ENCODE measurements around the gene BPIFB1.

The BPIFB1 gene

GRCh38 chr20:33282196-33282934 lies 649 bp upstream of the BPIFB1 start:
- no peak for DNase-seq
- in situ Hi-C loops (cut with HindIII; ENCODE audit: low pct_ligation_motif_present, low sequenced_read_pairs): no loop called here
- TF ChIP-seq CTCF (IDR thresholded peaks at IDR 0.05; ENCODE audit: low read depth, low read length, missing control alignments): no peak
- H3K27me3 ChIP-seq (replicated peaks): peaks cover 2% of the 10 kb centered on the region
- no peak overlapping the region for H3K4me3 ChIP-seq (ENCODE audit: low read depth, low read length)
- no peaks in the 10 kb centered on the region for H3K36me3 ChIP-seq (replicated peaks)
- H3K27ac ChIP-seq: no peak overlapping the region

- TF ChIP-seq CTCF (IDR thresholded peaks at IDR 0.05; ENCODE audit: low read depth, low read length, missing control alignments): no peak
- in situ Hi-C loops (cut with HindIII; ENCODE audit: low pct_ligation_motif_present, low sequenced_read_pairs): no loop called here
- H3K36me3 ChIP-seq (replicated peaks): no peaks in the 10 kb centered on the region
- DNase-seq: no peak
- H3K27me3 ChIP-seq (replicated peaks): peaks cover 2% of the 10 kb centered on the region
- no peak overlapping the region for H3K27ac ChIP-seq
- no peak overlapping the region for H3K4me3 ChIP-seq (ENCODE audit: low read depth, low read length)
Observed at GRCh38 chr20:33284284-33284683, 1.3 kb downstream of the BPIFB1 start.

- no peaks in the 10 kb centered on the region for H3K36me3 ChIP-seq (replicated peaks)
- no peak overlapping the region for H3K27ac ChIP-seq
- no peak for DNase-seq
- peaks cover 2% of the 10 kb centered on the region for H3K27me3 ChIP-seq (replicated peaks)
- no peak overlapping the region for H3K4me3 ChIP-seq (ENCODE audit: low read depth, low read length)
- TF ChIP-seq CTCF (IDR thresholded peaks at IDR 0.05; ENCODE audit: low read depth, low read length, missing control alignments): no peak
- in situ Hi-C loops (cut with HindIII; ENCODE audit: low pct_ligation_motif_present, low sequenced_read_pairs): no loop called here
Observed at GRCh38 chr20:33284937-33285336, 1.9 kb downstream of the BPIFB1 start.

- H3K27me3 ChIP-seq (replicated peaks): peaks cover 2% of the 10 kb centered on the region
- in situ Hi-C loops (cut with HindIII; ENCODE audit: low pct_ligation_motif_present, low sequenced_read_pairs): no loop called here
- H3K4me3 ChIP-seq (ENCODE audit: low read depth, low read length): no peak overlapping the region
- no peak for DNase-seq
- H3K36me3 ChIP-seq (replicated peaks): no peaks in the 10 kb centered on the region
- no peak overlapping the region for H3K27ac ChIP-seq
- no peak for TF ChIP-seq CTCF (IDR thresholded peaks at IDR 0.05; ENCODE audit: low read depth, low read length, missing control alignments)
Observed at GRCh38 chr20:33285861-33286495, 3.0 kb downstream of the BPIFB1 start.

GRCh38 chr20:33287884-33288283 lies 4.9 kb downstream of the BPIFB1 start:
- no peak overlapping the region for H3K27ac ChIP-seq
- H3K27me3 ChIP-seq (replicated peaks): peaks cover 2% of the 10 kb centered on the region
- no peak overlapping the region for H3K4me3 ChIP-seq (ENCODE audit: low read depth, low read length)
- TF ChIP-seq CTCF (IDR thresholded peaks at IDR 0.05; ENCODE audit: low read depth, low read length, missing control alignments): no peak
- H3K36me3 ChIP-seq (replicated peaks): no peaks in the 10 kb centered on the region
- in situ Hi-C loops (cut with HindIII; ENCODE audit: low pct_ligation_motif_present, low sequenced_read_pairs): no loop called here
- no peak for DNase-seq

All from brain microvascular endothelial cell (primary cell).